Measurements from ENCODE around the gene CYP24A1.
A peak's percentile ranks its signal among the peaks of the same experiment; 100 is the strongest.

CYP24A1 gene

GRCh38 chr20:54201268-54201846, 27.6 kb upstream of the CYP24A1 start:
- ATAC-seq, result no peak

- no peak for ATAC-seq
Observed at GRCh38 chr20:54200487-54201267, 26.9 kb upstream of the CYP24A1 start.

- peak in 1 of 2 donors; percentile 35 for ATAC-seq
Observed at GRCh38 chr20:54199721-54200176, 26.0 kb upstream of the CYP24A1 start.

- no peak for ATAC-seq
Observed at GRCh38 chr20:54199283-54199682, 25.5 kb upstream of the CYP24A1 start.

DNA sequence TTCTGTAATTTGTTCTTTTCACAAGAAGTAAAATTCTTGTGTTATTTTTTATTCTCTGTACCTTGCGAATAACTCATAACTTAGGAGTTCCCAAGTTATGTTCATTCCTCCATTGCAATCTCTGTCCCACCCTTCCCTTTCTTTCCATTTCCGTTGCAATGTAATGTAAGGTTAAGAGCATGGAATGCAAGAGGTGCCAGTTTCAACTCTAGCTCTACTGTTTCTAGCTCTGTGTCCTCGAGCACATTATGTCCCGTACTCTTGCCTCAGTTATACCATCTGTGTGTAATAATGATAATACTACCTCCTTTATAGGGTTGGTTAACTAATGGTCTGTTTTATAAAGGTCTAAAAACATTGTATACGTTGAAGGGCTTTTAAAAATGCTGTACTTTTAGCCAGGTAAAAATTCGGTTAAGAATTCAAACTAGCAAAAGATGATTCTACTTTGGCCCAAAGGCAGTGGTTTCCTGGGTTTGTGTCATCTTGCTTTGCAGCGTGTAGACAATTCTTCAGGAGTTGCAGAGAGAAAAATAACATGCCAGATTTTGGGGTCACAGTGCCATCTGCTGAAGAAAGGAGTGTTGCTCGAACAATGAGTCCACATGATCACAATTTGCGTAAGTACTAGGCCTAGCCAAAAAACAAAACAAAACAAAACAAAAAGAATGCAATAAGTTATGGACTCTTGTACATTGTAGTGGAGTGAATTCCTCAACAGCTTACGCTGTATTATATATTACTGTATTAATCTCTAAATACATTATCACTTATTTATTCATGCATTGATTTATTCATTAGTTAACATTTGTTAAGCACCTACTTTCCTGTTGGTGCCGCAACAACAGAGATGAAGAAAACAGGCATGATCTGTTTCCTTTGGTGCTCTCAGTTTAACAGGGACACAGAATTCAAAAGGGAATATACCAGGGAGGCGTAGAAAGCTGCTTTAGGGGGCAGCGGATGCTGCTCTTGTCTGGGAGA, 24.1 kb upstream of the CYP24A1 start:
- ATAC-seq, result no peak

DNA sequence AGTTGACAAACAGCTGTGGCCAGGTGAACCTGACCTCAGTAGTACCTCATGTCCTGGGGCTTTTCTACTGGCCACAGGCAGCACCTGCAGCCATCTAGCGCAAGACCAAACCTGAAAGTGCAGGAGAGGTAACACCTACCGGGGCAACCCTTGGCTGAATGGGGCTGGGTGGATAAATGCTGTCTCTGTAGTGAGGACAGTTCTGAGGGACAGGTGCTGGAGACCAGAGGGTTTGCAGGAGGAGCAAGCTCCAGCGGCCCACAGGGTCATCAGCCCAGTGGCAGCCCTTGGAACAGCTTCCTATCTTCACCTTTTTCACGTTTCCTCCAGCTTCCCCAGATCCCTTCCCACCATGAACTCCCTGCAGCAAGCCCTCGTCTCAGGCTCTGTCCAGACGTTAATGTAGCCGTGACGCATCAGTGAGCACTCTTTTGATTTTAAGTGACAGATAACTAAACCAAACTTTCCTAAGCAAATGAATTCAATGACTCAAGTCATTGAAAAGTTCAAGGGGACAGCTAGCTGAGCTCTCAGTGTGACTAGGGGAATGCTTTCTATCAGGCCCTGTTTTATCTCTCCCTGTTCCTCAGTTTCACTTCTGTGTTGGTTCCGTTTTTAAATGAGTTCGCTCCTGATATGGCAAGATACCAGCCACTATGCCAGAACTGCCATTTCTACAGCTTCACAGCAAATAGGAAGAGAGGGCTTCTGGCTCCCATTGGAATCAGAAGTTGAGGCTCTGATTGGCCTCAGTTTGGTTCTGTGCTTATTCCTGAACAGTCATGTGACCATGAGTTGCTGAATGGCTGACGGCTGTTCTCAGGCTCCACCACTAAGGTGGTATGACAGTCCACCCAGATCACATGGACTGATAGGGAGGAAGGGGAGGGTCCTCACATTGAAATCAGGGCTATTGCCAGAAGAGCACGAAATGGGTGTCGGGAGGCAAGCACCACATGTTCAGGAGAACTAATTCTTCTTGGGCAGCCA, 22.0 kb upstream of the CYP24A1 start:
- peak in 1 of 2 donors; percentile 24 for ATAC-seq

- no peak for ATAC-seq
Observed at GRCh38 chr20:54194724-54195438, 21.1 kb upstream of the CYP24A1 start.

DNA sequence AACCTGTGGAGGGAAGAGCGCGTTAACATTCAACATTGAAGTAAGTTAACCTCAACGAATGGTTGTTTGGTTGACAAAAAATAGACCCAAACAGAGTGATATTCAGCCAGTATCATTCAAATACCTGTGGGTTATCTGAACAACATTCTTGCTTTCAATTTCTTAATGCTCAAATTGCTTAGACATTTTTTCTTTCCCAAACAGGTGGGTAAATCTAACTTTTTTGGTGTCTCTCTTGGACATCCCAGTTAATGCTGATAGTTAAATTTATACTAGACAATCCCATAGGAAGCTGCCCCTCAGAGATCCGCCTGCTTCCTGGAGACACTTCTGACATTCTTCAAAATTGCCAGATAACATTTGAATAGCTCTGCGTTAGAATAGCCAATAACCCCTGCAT, 20.0 kb upstream of the CYP24A1 start:
- ATAC-seq, result no peak

GRCh38 chr20:54190217-54190616, 16.4 kb upstream of the CYP24A1 start:
- ATAC-seq, result no peak

DNA sequence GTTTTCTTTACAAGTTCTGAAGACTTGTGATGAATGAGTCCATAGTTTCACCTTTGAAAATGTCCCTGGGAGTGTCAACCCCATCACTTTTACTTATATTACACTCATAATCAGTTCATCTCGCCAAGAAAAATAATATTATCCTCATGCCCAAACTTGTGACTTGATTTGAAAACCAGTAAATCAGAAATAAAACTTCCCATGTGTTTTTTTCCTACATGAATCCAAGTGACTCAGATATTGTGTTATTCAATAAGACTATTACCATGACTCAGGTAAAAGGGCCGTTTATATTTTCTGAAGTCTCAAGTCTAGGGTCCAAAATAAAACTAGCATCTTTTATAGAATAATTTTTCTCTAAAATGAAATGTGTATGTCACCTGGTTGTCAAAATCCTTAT, 15.8 kb upstream of the CYP24A1 start:
- ATAC-seq, result no peak

GRCh38 chr20:54188132-54188849, 14.5 kb upstream of the CYP24A1 start:
- ATAC-seq, result no peak

DNA sequence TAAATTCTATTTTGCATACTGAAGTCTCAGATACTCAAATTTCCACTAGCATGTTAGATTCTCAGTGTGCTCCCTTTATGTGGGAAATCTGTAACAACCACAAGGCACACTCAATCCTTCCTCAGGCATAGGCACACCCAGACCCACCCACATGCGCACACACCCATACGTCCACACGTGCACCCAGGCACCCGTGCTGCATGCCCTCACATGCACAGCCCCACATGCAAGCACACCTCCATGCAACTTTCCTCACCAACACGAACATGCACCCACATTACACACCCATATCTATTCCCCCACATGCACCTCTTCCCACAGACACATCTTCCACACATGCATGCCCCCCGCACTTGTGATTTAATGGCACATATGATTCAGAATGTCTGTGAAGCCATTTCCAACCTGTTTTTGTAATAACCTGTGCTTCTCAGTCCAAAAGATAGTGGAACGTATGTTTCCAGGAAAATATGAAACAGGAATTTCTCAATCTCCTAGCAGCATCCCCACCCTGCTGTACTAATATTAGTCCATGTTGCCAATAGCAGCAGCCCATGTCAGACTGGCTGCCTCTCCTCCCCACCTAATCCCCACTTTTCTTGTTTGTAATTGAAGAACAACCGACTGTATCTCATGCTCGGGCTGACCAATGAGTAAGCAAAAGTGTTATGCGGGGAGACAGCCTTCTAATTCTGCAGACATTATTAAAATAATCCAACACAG, 11.3 kb upstream of the CYP24A1 start:
- no peak for ATAC-seq

DNA sequence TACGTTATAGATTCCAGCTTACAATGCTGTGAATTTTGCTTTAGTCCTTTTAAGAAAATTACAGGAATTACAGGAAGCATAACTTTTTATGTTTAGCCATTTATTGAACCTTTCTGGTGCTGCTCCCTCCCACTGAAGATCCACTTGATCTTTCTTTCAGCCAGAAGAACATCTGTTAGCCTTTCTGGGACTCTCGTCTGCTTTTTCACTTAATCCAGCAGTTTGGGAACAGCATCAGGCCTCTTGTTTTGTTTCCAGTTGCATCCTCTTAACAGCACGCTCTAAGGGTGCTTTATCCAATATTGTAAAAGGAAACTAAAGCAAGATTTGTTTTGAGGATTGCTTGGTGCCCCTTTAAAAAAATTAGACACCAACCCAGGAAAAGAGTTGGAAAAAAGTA, 10.3 kb upstream of the CYP24A1 start:
- ATAC-seq, result no peak

- ATAC-seq, result no peak
Observed at GRCh38 chr20:54180931-54181330, 7.1 kb upstream of the CYP24A1 start.

- ATAC-seq, result no peak
Observed at GRCh38 chr20:54179946-54180345, 6.2 kb upstream of the CYP24A1 start.

DNA sequence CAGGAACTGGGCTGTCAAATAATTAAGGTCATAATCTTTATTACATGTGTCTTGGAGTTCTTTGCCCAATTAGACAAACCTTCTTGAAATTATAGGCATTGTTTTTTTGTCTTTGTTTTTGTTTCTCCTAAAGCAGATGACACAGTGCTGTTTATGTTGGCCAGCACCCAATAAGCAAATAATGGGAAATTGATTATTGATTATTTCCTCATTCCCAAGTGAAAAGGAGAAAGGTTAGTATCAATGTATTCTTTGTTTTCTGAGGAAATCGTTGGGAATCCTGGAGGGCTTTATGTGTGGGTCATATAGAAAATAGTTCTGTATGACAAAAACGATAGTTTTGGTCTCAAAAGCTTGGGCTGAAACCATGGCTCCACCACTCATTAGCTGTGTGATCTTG, 4.5 kb upstream of the CYP24A1 start:
- no peak for ATAC-seq

GRCh38 chr20:54177378-54177777, 3.6 kb upstream of the CYP24A1 start:
- no peak for ATAC-seq

DNA sequence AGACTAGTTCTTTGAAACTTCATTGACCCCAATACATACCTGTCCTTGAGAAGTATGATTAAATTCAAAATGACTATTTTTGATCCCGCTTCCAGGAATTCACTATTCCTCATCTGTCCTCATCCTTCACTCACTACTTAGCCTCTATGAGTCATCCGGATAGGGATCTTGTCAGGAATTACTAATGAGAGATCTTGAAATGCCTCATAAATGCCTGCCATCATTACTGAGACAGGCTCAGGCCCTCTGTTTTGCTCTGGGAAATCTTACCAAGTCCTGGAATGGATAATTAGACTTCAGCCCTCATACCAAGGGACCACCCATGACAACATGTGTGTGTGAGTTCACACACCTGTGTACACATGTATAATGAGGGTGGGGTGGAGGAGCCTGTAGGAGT, 2.8 kb upstream of the CYP24A1 start:
- no peak for ATAC-seq

- no peak for ATAC-seq
Observed at GRCh38 chr20:54174457-54175175, 830 bp upstream of the CYP24A1 start.

Measured in activated CD4-positive, CD25-positive, alpha-beta regulatory T cell treated with anti-CD3 and anti-CD28 coated beads, Interleukin-2, amount 50 U/mL, for 24 hours (primary cell).